GM23248 (cell line): ENCODE data around the gene KIAA1210.

Experiments used
- EZH2 ChIP-seq: fragments of 200-600 bp; sonication (generic); IDR thresholded peaks from 2 replicates; pipeline ENCODE4 v1.6.1; 2018; ENCODE audit warnings: antibody characterized with exemption, mild to moderate bottlenecking; ENCODE audit not compliant: insufficient read depth, poor library complexity, severe bottlenecking
- EZH2phosphoT487 ChIP-seq: fragments of 200-600 bp; sonication (generic); IDR thresholded peaks from 2 replicates; pipeline ENCODE4 v1.6.1; 2018; ENCODE audit warnings: antibody characterized with exemption, moderate library complexity, mild to moderate bottlenecking, low read depth; ENCODE audit not compliant: insufficient read depth

DNA sequence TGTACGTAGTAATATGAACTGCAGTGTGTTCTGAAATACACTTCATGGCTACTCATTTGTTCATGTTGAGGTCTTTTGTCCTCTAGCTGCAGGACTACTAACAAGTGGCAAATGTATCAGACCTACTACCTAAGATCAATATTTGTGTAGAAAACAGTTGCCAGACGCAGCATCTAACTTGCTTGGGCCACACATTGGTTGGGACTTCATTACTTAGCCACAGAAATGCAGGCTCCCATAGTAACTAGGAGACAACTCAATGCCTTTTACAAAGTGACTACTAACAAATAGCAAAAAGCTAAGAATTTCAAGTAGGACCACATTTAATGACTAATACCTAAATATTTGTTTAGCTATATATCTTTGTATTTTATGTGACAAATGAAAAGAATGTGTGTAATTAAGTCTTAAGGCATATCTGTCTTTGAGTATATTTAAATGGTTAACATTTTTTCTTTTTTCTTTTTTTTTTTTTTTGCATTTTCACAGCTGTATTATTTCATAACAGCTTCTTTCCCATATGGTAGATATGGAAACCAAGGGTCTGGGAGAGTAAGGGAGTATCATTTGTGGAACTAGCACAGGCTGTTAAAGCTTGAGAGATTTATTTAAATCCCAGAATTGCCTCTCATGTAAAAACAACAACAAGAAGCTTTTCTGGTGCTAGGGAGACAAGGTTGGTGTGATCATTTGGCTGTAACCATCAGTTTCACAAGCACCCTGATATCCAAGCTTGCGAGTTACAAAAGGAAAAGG is 52.2 kb downstream of the KIAA1210 start:
- no peak for TF ChIP-seq EZH2
- TF ChIP-seq EZH2phosphoT487, result no peak
